HepG2 (cell line): ENCODE measurements around the gene MAVS. TPM values are rescaled to one million over a fixed set of nuclear protein-coding genes. Genes with fewer than 3 reads are reported as not detected.
A peak's percentile ranks its signal among the peaks of the same experiment; 100 is the strongest.

ENCODE experiments used
- ARHGAP35 ChIP-seq: sonication (generic); formaldehyde crosslinking; IDR thresholded peaks from 2 replicates; pipeline ENCODE4 v1.9.0; 2022; ENCODE audit warnings: mild to moderate bottlenecking, inconsistent platforms, moderate library complexity, missing genetic modification reagents, borderline replicate concordance
- ATF6 ChIP-seq: sonication (generic); formaldehyde crosslinking; conservative IDR thresholded peaks from 2 replicates; pipeline ENCODE4 v1.4.0; 2020; ENCODE audit warnings: missing genetic modification reagents
- ELF3 ChIP-seq: IDR thresholded peaks from 2 replicates; pipeline ENCODE4 v1.6.1; 2016; ENCODE audit warnings: missing genetic modification reagents, missing compliant biosample characterization
- FOXC1 ChIP-seq: sonication (generic); formaldehyde crosslinking; IDR thresholded peaks from 2 replicates; pipeline ENCODE4 v1.8.0; 2022; ENCODE audit warnings: mild to moderate bottlenecking, missing genetic modification reagents, borderline replicate concordance
- GLI4 ChIP-seq: sonication (generic); formaldehyde crosslinking; IDR thresholded peaks from 2 replicates; pipeline ENCODE4 v1.5.1; 2020; ENCODE audit warnings: missing genetic modification reagents, mild to moderate bottlenecking, moderate library complexity, borderline replicate concordance
- MIER3 ChIP-seq: IDR thresholded peaks from 2 replicates; pipeline ENCODE4 v1.6.1; 2016; ENCODE audit warnings: missing compliant biosample characterization, borderline replicate concordance
- RCOR2 ChIP-seq: IDR thresholded peaks from 2 replicates; pipeline ENCODE4 v1.6.1; 2016; ENCODE audit warnings: missing biosample characterization, missing genetic modification reagents
- SMARCC2 ChIP-seq: fragments of 450-650 bp; IDR thresholded peaks from 2 replicates; pipeline ENCODE4 v1.6.1; 2017; ENCODE audit warnings: antibody characterized with exemption, mild to moderate bottlenecking
- SP1 ChIP-seq, 2 experiments: fragments of 450-650 bp in 1 of 2; sonication (generic) in 1 of 2; formaldehyde crosslinking in 1 of 2; IDR thresholded peaks; 2 replicates each; pipeline versions ENCODE4 v1.4.0 to v1.6.1; 2016 to 2020; ENCODE audit warnings: missing genetic modification reagents in 1 of 2
- SP4 ChIP-seq: sonication (generic); formaldehyde crosslinking; IDR thresholded peaks from 2 replicates; pipeline ENCODE4 v1.8.1; 2023; ENCODE audit warnings: mild to moderate bottlenecking, missing genetic modification reagents
- THAP7 ChIP-seq: sonication (generic); formaldehyde crosslinking; IDR thresholded peaks from 2 replicates; pipeline ENCODE4 v1.8.1; 2023; ENCODE audit warnings: mild to moderate bottlenecking, missing genetic modification reagents
- ZBTB4 ChIP-seq: sonication (generic); formaldehyde crosslinking; IDR thresholded peaks from 2 replicates; pipeline ENCODE4 v1.4.0; 2020; ENCODE audit warnings: missing genetic modification reagents, mild to moderate bottlenecking, borderline replicate concordance
- ZKSCAN1 ChIP-seq: fragments of 150-350 bp; IDR thresholded peaks from 2 replicates; pipeline ENCODE4 v1.6.1; 2014; ENCODE audit warnings: low read length
- ZNF280D ChIP-seq: sonication (generic); formaldehyde crosslinking; IDR thresholded peaks from 2 replicates; pipeline ENCODE4 v1.5.1; 2020; ENCODE audit warnings: mild to moderate bottlenecking, missing genetic modification reagents
- ZNF460 ChIP-seq: sonication (generic); formaldehyde crosslinking; IDR thresholded peaks from 2 replicates; pipeline ENCODE4 v1.5.1; 2020; ENCODE audit warnings: missing genetic modification reagents, mild to moderate bottlenecking, borderline replicate concordance
- ZNF543 ChIP-seq: sonication (generic); formaldehyde crosslinking; IDR thresholded peaks from 2 replicates; pipeline ENCODE4 v1.4.0; 2020; ENCODE audit warnings: mild to moderate bottlenecking, missing genetic modification reagents
- polyA plus RNA-seq, 8 experiments: library from polyadenylated mRNA; depleted of rRNA in 3 of 8; stranded (reverse) in 7 of 8; unstranded in 1 of 8; fragments of >200 nt; fragmentation: Illumina TruSeq in 4 of 8; extraction: Trizol in 4 of 8; gene quantifications; 2 replicates each; pipeline versions ENCODE4 v1.2.1 to v1.2.3, GENCODE V29; 2011 to 2016; ENCODE audit warnings: low read depth in 4 of 8, missing spikeins in 1 of 8, mixed read lengths in 1 of 8; ENCODE audit not compliant: insufficient read depth in 1 of 8
- total RNA-seq, 5 experiments: library from RNA; depleted of rRNA; stranded (reverse); fragments of >200 nt; fragmentation: Illumina TruSeq; extraction: Trizol; gene quantifications; 2 replicates each; pipeline ENCODE4 v1.2.3, GENCODE V29; 2016; ENCODE audit warnings: low read depth in 1 of 5

Gene MAVS
- total and polyA plus RNA-seq, 2 of the 13 experiments (the other 11 are each of a cell fraction or from before 2014, with no cell fraction given), result 27.3 to 36.6 TPM

GRCh38 chr20:3818155-3819151 is 28.2 kb upstream of the MAVS start (continued):
- TF ChIP-seq ZNF543 (CRISPR knock-in tag) (peak; percentile 79; the same call in 1 of the 2 replicates), ARHGAP35 (peak; percentile 83), ZNF280D (CRISPR knock-in tag) (peak; percentile 89), SP4 (CRISPR knock-in tag) (peak; percentile 17), ELF3 (CRISPR knock-in tag) (peak; percentile 89), FOXC1 (peak; percentile 86), ATF6 (CRISPR knock-in tag) (no peak), MIER3 (CRISPR knock-in tag) (peak; percentile 79; the same call in 1 of the 2 replicates), THAP7 (peak; percentile 81; the same call in 1 of the 2 replicates), ZKSCAN1 (peak; percentile 63; the same call in 1 of the 2 replicates), ZNF460 (CRISPR knock-in tag) (peak; percentile 17; the same call in 1 of the 2 replicates), SP1 (IDR thresholded peaks at IDR 0.05) (no peak), SP1 (CRISPR knock-in tag; IDR thresholded peaks at IDR 0.05) (peak; percentile 41; the same call in 1 of the 2 replicates), SMARCC2 (no peak), ZBTB4 (CRISPR knock-in tag) (peak; percentile 96), GLI4 (CRISPR knock-in tag) (peak; percentile 22; the same call in 1 of the 2 replicates), RCOR2 (CRISPR knock-in tag) (0 out of 2 replicates have a peak, but pooled peaks have one; percentile 69)
